HG02973 (cell line): ENCODE data around the gene PRICKLE4.

Experiments
- ATAC-seq: cut with Tn5 transposase; IDR thresholded peaks from one replicate; pipeline ENCODE4 v1.9.1; 2021; ENCODE audit warnings: moderate library complexity; ENCODE audit not compliant: unreplicated experiment

PRICKLE4 gene, protein sequence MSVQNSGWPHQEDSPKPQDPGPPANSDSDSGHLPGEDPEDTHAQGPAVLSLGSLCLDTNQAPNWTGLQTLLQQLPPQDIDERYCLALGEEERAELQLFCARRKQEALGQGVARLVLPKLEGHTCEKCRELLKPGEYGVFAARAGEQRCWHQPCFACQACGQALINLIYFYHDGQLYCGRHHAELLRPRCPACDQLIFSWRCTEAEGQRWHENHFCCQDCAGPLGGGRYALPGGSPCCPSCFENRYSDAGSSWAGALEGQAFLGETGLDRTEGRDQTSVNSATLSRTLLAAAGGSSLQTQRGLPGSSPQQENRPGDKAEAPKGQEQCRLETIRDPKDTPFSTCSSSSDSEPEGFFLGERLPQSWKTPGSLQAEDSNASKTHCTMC

DNA sequence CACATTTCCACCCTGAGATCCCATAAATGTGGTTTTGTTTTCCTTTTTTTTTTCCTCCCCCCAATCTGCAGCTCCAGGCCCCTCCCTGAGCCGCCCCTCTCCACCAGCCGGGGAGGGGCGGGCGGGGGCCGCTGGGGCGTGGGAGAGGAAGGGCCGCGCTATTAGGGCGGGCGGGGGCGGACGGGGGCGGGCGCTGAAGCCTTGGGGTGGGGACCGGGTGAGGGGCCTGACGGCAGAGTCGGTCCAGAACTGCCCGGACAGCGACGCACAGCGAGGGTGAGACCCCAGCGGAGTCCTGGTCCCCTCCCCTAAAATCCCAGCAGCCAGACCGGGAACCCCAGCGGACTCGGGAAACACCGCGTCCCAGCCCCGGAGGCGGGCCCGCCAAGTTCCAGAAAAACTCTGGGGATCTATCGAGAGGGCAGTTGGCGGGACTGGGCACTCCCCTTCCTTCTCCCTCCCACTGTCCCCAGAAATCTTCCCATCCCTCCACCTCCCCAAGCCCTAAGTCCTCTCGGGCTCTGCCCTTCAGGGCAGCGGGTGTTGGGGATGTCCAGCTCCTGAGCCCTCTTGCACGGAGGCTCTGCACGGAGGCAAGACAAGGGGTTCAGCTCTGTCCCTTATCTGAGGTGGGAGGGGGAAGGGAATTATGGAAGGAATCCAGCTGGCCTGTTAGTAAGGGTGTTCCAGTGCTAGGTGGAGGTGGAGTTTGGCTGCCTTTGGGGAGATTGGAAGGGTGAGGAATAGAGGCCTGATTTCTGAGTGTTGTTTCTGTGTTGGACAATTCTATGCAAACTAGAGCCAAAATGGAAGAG, at the start of gene PRICKLE4:
PRICKLE4 (plus strand) TSS at position 232 of the 815 bp plus-strand sequence. CDS start 2,692 bp downstream, outside the sequence.
- ATAC-seq, result no peak

DNA sequence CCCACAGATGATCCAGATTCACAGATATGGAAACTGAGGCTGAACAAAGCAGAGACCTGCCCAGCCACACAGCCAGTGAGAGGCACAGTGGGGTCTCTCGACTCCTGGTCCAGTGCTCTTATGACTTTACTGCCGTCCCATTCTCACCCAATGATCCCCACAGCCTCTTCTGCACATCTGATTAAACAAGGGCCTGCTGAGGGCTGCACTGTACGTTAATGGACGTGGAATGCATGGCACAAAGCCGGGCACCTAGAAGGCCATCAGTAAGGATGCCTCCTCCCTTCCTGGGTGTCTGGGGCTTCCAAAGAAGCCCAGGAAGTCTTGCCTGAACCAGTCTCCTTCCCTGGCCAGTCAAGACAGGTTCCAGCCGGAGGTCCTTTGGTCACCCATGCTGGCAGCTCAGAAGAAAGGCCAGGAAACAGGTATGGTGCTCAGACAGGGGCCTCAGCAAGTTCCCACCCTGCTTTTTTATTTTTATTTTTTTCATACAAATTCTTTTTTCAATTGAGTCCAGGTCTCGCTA, 49.0 kb upstream of the PRICKLE4 start:
- ATAC-seq, result no peak

DNA sequence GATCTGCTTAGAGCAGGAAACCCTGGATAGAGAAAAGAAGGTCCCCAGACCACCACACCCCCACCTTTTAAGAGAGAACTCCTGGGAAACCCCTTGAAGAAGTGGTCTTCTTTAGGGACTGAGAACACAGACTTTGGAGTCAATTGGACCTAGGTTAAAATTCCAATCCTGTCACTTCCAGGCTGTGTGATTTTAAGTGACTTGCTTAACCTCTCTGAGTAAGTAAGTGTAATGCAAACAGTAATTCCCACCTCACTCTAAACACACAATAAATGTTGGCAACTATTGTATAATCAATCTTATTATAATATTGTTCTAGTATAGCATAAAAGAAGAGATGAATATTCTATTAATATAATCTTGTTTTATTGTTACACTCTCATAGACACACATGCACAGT, 48.4 kb upstream of the PRICKLE4 start:
- no peak for ATAC-seq

DNA sequence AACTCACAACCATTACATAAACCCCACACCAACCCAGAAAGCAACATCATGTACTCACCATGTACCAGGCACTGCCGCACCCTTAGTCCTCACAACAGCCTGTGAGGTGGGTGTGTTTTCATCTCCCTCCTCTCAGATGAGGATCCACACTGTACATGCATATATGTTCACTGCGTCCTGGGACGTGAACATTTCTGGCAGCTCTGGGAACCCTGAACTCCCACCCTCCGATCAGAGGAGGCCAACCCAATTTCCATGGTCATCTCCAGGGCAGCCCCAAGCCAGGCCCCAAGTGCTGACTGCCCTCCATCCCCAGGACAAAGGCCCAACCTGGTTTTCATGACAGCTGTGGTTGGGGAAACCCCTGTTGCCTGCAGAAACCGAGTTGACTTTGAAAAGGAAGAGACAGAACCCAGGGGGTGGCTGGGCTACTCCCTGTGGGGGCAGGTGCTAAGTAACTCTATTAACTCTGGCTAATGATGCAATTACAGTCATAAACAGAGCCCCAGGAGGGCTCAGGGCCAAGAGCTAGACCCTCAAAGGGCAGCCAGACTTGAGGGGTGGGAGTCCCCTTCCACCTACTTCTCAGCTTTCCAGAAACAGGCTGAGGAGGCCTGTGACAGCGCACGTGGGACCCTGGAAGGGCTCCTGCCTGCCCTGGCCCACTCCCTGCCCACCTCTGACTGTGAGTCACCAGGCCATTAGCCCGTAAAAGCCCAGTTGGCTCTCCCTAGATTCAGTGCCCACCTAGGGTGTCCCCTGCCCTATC, 47.8 kb upstream of the PRICKLE4 start:
- ATAC-seq, result no peak

DNA sequence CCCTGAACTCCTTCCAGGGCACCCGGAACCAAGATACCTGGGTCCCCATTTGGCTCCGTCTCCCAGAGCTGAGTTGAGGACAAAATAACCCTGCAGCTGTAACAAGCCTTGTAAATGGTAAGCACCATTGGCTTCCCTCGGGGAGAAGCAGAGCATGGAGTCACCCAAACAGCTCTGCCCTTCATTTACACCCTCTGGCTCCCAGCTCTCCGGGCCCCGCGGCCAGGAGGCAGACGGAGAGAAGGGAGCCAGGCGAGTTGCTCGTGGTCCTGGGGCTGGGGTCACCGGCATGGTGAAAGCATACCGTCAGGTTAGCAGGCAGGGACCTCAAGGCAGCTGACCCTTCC, 47.2 kb upstream of the PRICKLE4 start:
- no peak for ATAC-seq

DNA sequence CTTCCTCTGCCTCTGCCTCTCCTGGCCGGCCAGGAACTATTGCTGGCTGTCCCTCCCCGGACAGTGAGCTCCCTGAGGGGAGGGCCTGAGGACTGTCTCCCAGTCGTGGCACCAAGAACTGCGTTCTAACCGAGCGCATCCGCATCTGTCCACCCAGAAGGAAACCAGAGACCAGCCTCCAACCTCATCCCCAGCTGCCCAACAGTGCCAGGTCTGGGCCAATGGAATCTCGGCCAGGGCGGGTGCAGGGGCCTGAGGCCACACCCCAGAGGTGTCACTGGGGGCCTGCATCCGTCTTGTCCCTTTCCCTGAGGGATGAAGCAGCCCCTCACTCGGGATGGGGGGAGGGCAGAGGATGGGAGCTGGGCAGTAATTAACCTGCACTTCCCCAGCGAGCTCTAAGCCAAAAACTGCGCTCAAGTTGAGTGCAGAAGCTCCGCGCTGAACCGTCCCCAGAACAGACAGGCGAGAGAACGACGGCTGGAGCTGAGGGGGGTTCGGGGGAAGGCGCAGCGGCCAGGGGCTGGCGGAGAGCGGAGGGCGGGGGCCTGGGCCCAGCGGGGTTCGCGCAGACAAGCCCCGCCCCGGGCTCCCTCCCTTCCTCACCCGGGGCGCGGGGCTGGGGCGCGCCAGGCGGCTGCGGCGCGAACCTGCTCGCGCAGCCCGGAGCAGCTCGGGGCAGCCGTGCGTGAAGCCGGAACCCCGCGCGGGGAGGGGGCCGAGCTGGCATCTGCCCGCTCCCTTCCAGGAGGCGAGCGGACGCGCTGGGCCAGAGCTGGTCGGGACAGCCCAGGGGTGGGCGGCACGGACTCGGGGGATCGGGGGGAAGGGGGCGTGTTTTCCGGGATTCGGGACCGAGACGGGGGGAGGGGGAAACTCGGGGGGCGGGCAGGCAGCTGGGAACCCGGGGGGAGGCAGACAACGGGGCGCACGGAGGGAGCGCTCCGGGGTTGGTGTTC, 46.6 kb upstream of the PRICKLE4 start:
- peak; percentile 34 for ATAC-seq

DNA sequence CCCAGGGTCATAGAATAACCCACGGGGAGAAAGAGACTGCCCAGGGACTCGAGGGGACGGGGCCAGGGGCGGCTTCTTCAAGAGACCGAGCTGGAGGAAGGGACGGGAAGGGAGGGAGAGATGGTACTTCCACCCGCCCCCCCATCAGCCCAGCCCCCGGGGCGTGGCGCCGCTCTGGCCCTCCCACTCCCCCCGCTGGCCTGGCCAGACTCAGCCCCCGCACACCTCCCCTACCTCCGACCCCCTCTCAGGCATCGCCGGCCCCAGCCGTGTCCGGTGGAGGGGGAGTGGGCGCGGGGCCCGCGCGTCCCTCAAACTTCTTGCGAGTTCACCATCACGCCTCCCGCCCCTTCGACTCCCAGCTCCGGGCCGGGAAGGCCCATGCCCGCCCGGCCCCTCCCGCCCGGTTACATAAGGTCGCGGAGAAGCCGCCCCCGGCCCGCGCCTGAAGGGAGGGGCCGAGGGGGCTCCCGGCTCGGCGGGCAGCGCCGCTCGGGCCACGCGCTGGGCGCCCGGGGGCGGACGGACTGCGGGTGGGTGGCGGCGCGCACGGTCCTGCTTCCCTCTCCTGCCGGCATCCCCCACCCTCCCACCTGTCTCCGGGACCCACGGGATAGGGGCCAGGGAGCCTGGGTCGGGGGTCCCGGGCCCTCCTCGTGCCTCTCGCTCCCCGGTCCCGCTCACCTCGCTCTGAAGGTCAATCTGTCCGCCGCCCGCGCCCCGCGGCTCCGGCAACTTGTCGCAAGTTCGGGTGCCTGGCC, 45.7 kb upstream of the PRICKLE4 start:
- ATAC-seq, result peak; percentile 17

DNA sequence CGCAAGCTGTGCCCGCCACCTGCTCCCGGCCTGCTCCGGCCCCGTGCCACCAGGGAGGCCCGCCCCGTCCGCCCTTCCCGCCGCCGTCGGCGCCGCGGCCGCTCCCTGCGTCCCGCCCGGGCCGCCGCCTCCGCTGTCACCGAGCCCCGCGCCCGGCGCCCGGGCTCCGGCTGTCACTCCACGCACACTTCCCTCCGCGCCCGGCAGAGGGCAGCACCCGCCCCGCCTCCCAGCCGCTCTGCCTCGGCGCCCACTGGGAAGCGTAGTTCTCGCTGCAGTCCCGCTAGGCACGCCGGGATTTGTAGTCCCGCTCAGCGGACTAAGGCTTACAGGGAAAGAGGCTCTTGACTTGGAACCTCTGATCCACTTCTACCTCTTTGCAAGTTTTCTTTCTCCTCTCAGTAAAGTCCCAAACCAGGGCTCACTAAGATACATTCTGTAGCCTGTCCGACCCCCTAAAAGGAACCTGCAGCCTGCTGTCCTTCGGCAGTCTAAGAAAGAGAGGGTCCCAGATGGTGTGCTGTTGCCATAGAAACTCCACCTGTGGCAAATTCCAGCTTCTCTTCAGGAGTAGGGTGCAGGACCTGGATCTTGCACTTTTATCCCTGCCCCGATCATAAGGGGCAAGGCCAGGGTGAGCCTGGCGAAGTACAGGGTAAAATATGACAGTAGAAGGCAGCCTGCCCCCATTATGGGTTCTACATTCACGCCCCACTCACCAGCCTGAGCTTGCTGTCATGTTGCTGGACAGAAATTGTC, 45.0 kb upstream of the PRICKLE4 start, which contains the start of gene TFEB:
TFEB (minus strand) TSS at position 182 of the 759 bp plus-strand sequence. CDS start 44,395 bp downstream, outside the sequence.
- ATAC-seq, result peak; percentile 42

DNA sequence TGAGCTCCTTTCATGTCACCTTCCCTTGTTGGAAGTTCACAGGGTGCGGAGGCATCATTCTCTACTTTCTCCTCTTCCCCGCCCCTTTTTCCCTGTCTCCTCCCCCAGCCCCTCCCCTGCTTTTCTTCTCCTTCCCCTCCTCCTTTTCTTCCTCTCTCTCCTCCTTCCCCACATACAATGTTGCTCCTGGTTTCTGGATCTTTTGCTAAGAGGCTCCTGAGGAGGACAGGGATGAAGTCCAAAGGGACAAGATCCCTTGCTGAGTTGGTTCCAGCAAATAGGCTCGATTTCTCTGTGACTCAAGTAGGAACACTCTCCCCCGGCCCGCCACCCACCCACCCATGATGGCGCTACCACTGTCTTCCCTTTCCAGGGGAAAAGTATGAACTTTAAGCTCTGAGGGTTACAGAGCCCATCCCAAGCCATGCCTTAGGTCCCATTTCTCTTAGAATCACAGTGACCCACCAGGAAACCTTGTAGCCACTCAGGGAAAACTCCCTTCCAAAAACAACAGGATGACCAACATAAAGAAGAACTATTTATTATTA, 44.3 kb upstream of the PRICKLE4 start:
- ATAC-seq, result no peak

DNA sequence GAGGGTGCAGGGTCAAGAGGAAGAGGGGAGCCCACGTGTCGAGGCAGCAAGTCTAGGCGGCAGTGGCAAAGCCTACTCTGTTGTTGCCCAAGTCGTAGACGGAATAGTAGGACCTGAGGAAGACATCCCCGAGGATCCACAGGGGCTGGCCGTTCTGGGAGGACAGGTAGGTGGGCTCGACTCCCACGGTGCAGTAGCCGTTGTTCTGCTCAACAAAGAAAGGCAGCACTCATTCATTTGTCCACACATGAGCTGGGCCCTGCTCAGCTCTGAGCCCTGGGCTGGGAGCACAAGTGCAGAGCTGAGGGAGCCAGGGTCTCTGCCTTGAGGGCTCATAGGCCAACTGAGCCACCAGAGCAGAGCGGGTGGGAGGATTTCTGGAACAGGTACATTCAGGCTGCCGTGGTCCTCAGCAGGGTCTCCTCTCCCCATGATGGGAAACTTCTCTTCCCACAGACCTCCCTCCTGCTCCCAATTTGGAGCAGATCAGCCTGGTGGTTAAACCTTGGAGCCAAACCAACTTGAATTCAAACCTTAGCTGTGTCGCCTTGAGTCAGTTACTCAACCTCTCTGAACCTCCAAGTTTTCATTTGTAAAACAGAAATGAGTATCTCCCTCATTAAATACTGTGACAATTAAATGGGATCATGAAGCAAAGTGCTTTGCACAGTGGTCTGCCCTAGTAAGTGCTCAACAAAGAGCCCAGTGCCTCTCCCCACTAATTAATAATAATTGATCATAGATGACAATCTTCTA, 43.6 kb upstream of the PRICKLE4 start:
- no peak for ATAC-seq

DNA sequence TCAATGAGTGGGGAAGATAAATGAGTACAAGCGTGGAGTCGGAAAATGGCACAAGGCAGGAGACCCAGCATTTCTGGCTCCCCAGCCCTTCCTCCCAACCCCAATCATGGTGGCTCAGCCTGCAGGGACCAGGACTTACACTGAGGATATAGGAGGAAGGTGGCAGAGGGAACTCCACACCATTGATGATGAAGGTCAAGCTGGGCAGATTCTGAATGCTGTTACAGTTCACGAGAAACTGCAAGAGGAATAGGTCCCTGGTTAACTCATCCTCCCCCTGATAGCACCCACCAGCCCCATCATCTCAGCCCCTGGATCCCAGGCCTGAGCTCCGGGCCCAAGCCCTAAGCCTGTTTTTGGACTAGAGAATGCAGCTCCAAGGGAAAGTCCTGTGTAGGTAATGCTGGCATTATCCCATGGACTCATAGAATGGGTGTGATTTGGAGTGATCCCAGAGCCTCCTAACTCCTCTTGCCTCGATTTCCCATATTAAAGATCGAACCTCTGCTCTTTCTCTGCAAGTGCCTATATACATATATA, 42.9 kb upstream of the PRICKLE4 start:
- no peak for ATAC-seq

DNA sequence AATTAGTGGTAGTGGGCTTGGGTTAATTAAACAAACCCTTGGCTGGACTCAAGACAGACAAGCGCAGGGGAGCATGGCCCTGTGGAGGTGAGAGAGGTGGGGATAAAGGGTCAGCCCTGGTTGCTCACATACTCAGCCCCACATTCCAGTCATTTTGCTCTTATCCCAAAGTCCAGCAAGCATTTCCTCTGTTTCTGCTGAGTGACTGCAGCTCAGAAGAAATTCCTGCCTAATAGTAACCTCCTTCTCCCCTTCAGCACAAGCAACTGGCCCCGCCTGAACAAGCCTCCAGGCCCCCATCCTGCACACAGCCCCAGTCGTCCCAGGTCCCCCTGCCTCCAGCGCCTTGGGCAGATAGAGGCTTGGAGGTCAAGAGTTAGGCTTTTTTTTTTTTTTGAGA, 41.5 kb upstream of the PRICKLE4 start:
- no peak for ATAC-seq

DNA sequence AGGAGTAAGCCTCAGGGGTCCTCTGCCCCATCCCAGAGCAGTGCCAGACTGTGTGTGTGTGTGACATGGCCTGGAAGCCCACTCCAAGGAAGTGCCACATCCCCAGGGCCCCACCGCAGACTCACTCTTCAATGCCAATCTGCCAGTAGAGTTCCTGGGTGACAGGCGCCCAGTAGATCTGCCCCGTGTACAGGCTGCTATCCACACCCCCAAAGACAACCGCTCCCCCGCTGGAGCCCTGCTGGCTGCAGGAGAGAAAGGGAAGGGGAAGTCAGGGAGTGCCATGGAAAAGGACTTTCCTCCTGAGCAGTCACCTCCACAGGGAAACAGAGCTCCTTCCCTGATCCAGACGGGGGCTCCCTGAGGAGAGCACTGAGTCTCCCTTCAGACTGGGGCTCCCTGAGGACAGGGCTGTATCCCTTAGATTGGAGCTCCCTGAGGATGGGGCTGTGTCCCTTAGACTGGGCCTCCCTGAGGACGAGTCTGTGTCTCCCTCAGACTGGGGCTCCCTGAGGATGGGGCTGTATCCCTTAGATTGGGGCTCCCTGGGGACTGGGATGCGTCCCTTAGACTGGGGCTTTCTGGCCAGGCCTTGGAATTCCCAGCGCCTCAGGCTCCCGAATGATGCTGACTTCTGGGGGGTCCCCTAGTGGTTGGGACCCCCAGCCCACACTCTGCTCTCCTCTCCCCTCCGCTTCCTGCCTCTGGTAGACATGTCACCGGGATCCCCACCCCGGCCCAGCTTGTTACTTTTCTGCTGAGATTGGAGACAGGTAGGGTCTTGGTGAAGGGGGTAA, 40.0 kb upstream of the PRICKLE4 start:
- ATAC-seq, result no peak

DNA sequence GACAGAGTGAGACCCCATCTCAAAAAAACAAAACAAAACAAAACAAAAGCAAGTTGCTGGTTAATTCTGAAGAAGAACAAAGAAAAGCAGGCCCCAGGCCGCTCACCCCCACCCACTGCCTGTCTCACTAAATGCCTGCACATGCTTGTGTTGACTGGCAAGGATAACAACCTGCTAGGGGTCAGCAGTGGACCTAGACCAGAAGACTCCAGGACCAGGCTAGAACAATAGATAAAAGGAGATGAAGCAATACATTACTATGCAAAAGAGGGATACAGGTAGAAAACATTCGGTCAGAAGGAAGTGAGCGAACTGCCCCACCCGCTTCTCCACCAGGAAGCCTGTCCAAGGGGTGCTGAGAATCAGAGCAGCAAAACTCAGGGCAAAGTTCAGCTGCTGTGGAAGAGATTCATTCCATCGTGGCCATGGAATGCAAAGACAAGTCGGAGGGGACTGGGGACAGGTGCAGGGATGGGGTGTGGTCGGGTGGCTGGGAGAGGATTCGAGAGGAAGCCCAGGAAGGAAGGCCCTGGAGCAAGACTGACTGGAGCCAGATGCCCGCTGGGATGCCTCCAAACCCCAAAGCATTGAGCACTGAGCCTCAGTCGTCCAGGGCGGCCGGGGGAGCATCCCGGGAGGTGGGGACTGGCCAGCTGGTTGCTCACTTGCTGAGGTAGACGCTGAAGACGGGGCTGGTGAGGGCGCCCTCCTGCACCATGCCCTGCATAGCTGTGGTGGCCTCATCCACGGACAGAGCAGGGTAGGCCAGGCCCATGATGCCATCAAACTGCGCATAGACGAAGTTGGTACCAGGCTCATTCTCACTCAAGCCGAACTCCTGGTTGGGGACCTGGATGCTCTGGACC, 38.7 kb upstream of the PRICKLE4 start:
- no peak for ATAC-seq

DNA sequence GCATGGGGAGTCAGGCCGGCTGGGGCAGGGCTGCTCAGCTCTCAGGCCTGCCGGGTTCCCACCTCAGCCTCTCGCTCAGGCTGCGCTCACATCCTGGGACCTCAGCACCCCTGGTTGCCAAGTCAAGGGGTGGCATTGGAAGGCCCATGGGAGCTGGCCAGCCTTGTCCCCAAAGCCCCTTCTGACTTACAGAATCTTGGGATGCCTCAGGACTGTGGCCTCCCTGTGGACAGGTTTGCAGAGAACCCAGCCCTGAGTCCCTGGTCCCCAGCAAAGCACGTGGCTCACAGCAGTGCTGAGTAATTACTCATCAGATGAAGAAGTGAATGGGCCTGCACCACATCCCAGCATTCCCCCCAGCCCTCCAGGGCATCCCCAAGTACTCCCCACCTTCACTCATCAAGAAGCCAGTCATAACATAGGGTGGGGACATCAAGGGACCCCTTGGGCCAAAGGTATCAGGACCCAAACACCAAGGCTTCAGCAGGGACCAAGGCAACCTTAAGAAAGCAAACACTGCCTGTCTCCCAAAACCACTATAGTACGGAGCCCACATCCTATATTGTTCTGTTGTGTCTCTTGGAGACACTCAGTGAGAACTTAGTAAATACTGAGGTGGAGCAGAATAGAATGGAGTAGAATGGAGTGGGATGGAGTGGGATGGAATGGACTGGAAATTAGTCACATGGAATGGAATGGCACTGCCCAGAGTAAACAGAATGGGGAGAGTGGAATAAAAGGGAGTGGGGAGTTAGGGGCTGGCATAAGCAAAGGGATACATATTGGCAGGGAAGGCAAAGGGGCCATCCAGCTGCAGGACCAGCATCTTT, 37.0 kb upstream of the PRICKLE4 start:
- no peak for ATAC-seq
